Globus pallidus (tissue), 1 donor: Measurements from ENCODE around the gene PIP4K2C.
"Not testable (repeated sequence)": the region's sequence is repeated elsewhere in the genome, so short reads cannot be mapped to it uniquely, and the experiment has no call there.

ENCODE experiments used
- DNase-seq: peaks from one replicate; pipeline ENCODE4 v3.0.0-alpha.2; 2015; ENCODE audit warnings: low spot score

Gene PIP4K2C

DNA sequence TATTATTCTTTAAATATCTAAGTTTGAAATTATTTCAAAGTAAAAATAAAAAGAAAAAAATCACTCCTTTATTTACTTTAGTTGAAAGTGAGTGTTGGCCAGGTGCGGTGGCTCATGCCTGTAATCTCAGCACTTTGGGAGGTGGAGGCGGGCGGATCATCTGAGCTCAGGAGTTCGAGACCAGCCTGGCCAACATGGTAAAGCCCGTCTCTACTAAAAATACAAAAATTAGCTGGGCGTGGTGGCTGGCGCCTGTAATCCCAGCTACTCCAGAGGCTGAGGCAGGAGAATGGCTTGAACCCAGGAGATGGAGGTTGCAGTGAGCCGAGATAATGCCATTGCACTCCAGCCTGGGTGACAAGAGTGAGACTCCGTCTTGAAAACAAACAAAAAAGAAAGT lies 45.7 kb downstream of the PIP4K2C start:
- DNase-seq, result not testable (repeated sequence)

DNA sequence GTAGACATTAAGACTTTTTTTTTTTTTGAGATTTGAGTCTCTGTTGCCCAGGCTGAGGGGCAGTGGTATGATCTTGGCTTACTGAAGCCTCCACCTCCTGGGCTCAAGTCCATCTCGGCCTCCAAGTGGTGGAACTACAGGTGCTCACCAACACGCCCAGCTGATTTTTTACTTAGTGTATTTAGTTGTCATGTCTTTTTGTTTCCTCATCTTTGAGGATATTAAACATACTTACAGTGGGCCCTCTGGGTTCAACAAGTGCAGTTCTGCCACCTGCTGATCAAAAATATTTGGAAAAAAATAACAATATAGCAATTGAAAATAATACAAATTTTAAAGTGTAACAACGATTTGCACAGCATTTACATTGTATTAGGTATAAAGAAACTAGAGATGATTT lies 46.4 kb downstream of the PIP4K2C start:
- no peak for DNase-seq

DNA sequence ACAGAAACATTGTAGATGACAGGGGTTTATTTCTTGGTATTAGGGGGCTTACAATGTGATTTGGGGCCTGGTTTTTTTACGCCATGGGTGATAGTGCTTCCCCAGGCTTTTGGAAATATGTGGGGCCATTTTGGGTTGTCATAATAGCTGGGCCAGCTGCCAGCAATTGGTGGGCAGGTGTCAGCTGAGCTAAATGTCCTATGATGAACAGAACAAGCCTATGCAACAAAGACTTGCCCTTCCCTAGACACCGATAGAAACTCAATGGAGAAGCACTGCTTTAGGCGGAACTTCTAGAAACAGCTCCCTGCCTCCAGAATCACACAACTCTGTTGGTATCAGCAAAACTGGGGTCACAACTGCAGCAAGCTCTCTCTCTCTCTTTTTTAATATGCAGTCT lies 47.1 kb downstream of the PIP4K2C start:
- no peak for DNase-seq

DNA sequence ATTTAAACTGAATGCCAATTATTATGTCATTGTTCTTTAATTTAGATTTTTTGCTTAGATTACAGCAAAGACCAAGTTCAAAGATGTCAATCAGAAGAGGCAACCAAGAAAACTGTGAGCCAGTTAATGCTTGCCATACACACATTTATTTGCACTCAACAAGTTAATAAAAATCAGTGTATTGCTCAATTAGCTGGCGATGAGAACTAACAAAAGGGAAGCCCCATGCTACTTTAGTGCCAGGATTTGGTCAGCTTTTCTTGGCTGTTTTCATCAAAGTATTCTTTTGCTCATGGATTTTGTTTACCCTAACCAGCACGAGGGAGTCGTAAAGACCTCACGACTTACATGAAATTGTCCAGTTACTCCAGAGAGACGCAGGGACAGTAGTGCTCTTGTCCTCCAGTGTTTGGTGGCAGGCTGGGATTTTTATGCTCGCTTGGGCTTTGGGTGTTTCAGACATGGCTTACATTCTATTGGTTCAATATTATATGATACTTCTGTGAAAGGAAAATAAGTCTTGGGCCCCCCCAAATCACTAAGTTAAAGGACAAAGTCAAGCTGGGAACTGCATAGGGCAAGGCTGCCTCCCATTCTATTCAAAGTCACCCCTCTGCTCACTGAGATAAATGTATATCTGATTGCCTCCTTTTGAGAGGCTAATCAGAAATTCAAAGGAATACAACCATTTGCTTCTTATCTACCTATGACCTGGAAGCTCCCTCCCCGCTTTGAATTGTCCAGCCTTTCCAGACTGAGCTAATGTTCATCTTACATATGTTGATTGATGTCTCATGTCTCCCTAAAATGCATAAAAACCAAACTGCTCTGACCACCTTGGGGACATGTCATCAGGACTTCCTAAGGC lies 49.4 kb downstream of the PIP4K2C start:
- no peak for DNase-seq

- DNase-seq, result no peak
Observed at GRCh38 chr12:57641699-57642442, 50.9 kb downstream of the PIP4K2C start.

DNA sequence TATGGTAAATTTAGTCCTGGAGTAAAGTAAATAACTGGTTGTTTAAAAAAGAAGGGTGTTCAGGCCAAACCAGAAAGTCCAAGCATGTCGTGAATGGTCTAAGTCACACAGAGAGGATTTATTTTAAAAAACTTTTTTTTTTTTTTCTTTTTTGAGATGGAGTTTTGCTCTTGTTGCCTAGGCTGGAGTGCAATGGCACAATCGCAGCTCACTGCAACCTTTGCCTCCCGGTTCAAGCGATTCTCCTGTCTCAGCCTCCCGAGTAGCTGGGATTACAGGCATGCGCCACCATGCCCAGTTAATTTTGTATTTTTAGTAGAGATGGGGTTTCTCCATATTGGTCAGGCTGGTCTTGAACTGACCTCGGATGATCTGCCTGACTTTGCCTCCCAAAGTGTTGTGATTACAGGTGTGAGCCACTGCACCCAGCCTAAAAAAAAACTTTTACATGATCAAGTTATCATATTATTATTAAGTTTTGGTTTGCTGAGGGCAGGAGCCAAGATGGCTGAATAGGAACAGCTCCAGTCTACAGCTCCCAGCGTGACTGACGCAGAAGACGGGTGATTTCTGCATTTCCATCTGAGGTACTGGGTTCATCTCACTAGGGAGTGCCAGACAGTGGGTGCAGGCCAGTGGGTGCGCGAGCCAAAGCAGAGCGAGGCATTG lies 55.1 kb downstream of the PIP4K2C start:
- DNase-seq, result not testable (repeated sequence)

GRCh38 chr12:57646659-57647049 lies 55.7 kb downstream of the PIP4K2C start:
- not testable (repeated sequence) for DNase-seq
